Stimulated activated naive CD8-positive, alpha-beta T cell treated with anti-CD3 and anti-CD28 coated beads, Interleukin-15, amount 100 ng/mL, for 72 hours (primary cell): ENCODE data around the gene ABT1.

Experiments used
- ATAC-seq: fragments of 150-1000 bp; cut with Tn5 transposase; 2 replicates; pipeline ENCODE4 v1.10.0; 2021; ENCODE audit warnings: mild to moderate bottlenecking, moderate library complexity
- DNase-seq, 2 donors: peaks; one replicate each; pipeline ENCODE4 v3.0.0; 2021 to 2022
- H3K27ac Mint-ChIP-seq, 2 donors: one replicate each; pipeline ENCODE4 v1.8.0; 2022; ENCODE audit warnings: mild to moderate bottlenecking in 2 of 2, mixed read lengths in 2 of 2, moderate library complexity in 2 of 2
- H3K27me3 Mint-ChIP-seq: one replicate; pipeline ENCODE4 v1.8.0; 2022; ENCODE audit warnings: mixed read lengths
- H3K4me1 Mint-ChIP-seq: one replicate; pipeline ENCODE4 v1.8.0; 2022; ENCODE audit warnings: mild to moderate bottlenecking, mixed read lengths
- H3K4me3 Mint-ChIP-seq, 2 donors: one replicate each; pipeline ENCODE4 v1.8.0; 2022; ENCODE audit warnings: mild to moderate bottlenecking in 2 of 2, mixed read lengths in 2 of 2, moderate library complexity in 1 of 2
- H3K9me3 Mint-ChIP-seq, 2 donors: one replicate each; pipeline ENCODE4 v1.8.0; 2022; ENCODE audit warnings: mixed read lengths in 2 of 2

ABT1 gene

GRCh38 chr6:26613689-26614683, 17.2 kb downstream of the ABT1 start:
- H3K4me1 Mint-ChIP-seq = peaks cover 32% of the 10 kb centered on the region
- ATAC-seq (peak; percentile 70), DNase-seq (no peak)
- peaks cover 50% of the 10 kb centered on the region for H3K27me3 Mint-ChIP-seq
- H3K27ac Mint-ChIP-seq = peak overlapping the region; percentile 42 to 72
- H3K4me3 Mint-ChIP-seq = peak overlapping the region; percentile 85 to 91
- H3K9me3 Mint-ChIP-seq = no peaks in the 10 kb centered on the region

GRCh38 chr6:26623339-26623859, 26.6 kb downstream of the ABT1 start:
- Mint-ChIP-seq H3K9me3 (peaks cover 0 to 4% of the 10 kb centered on the region in 2 donors), H3K4me3 (no peak overlapping the region), H3K27ac (no peak overlapping the region), H3K4me1 (no peaks in the 10 kb centered on the region), H3K27me3 (peaks cover 25% of the 10 kb centered on the region)
- DNase-seq = no peak
- no peak for ATAC-seq

- H3K27me3 Mint-ChIP-seq = peaks cover 29% of the 10 kb centered on the region
- no peak for ATAC-seq
- H3K9me3 Mint-ChIP-seq = peaks cover 0 to 4% of the 10 kb centered on the region in 2 donors
- no peak overlapping the region for H3K27ac Mint-ChIP-seq
- H3K4me3 Mint-ChIP-seq = no peak overlapping the region
- no peak for DNase-seq
- no peaks in the 10 kb centered on the region for H3K4me1 Mint-ChIP-seq
These were observed 27.8 kb downstream of the ABT1 start for GRCh38 chr6:26624557-26624956.

GRCh38 chr6:26627843-26628242, 31.1 kb downstream of the ABT1 start:
- peaks cover 16% of the 10 kb centered on the region for H3K27me3 Mint-ChIP-seq
- no peaks in the 10 kb centered on the region for H3K9me3 Mint-ChIP-seq
- ATAC-seq = no peak

GRCh38 chr6:26629359-26629758, 32.6 kb downstream of the ABT1 start:
- Mint-ChIP-seq H3K4me3 (no peak overlapping the region), H3K27ac (no peak overlapping the region), H3K9me3 (no peaks in the 10 kb centered on the region), H3K4me1 (no peaks in the 10 kb centered on the region), H3K27me3 (peaks cover 13% of the 10 kb centered on the region)
- no peak for DNase-seq
- ATAC-seq = no peak

More at GRCh38 chr6:26627843-26628242, 31.1 kb downstream of the ABT1 start:
- DNase-seq = no peak
- no peak overlapping the region for H3K4me3 Mint-ChIP-seq
- no peaks in the 10 kb centered on the region for H3K4me1 Mint-ChIP-seq
- H3K27ac Mint-ChIP-seq = no peak overlapping the region

- DNase-seq (no peak), ATAC-seq (no peak)
- Mint-ChIP-seq H3K27ac (no peak overlapping the region), H3K4me1 (no peaks in the 10 kb centered on the region), H3K9me3 (peaks cover 30 to 43% of the 10 kb centered on the region in 2 donors), H3K4me3 (no peak overlapping the region), H3K27me3 (no peaks in the 10 kb centered on the region)
These were observed 44.1 kb downstream of the ABT1 start for GRCh38 chr6:26640806-26641205.

- Mint-ChIP-seq H3K4me1 (no peaks in the 10 kb centered on the region), H3K9me3 (peaks cover 18 to 34% of the 10 kb centered on the region in 2 donors), H3K27me3 (no peaks in the 10 kb centered on the region), H3K4me3 (no peak overlapping the region), H3K27ac (peak overlapping the region in 1 of 2 donors; percentile 76)
- DNase-seq = no peak
- ATAC-seq = no peak
These were observed 49.3 kb downstream of the ABT1 start for GRCh38 chr6:26646074-26646473.
